Nephron (organoid): Measurements from ENCODE around the gene KRT76.

ENCODE experiments used
- H3K27ac Mint-ChIP-seq, 3 experiments: 2 replicates each; pipeline ENCODE4 v1.8.0; 2020; ENCODE audit warnings: mixed read lengths in 3 of 3, mild to moderate bottlenecking in 2 of 3, moderate library complexity in 1 of 3
- H3K27me3 Mint-ChIP-seq: 2 replicates; pipeline ENCODE4 v1.8.0; 2021; ENCODE audit warnings: low read depth, mild to moderate bottlenecking, moderate library complexity, mixed read lengths
- H3K36me3 Mint-ChIP-seq: 2 replicates; pipeline ENCODE4 v1.8.0; 2020; ENCODE audit warnings: low read depth, mixed read lengths
- H3K4me1 Mint-ChIP-seq: 2 replicates; pipeline ENCODE4 v1.8.0; 2020; ENCODE audit warnings: mixed read lengths
- H3K4me3 Mint-ChIP-seq, 3 experiments: 2 replicates each; pipeline ENCODE4 v1.8.0; 2020; ENCODE audit warnings: mild to moderate bottlenecking in 3 of 3, mixed read lengths in 3 of 3, moderate library complexity in 2 of 3
- H3K9me3 Mint-ChIP-seq: 2 replicates; pipeline ENCODE4 v1.8.0; 2020; ENCODE audit warnings: mixed read lengths
- CTCF ChIP-seq, 3 experiments: fragments of 200-600 bp; sonication (generic); IDR thresholded peaks; one replicate each; pipeline ENCODE4 v1.5.0; 2021; ENCODE audit warnings: antibody characterized with exemption in 3 of 3; ENCODE audit not compliant: unreplicated experiment in 3 of 3

KRT76 gene

GRCh38 chr12:52776913-52777395, at the start of gene KRT76:
TSS of gene KRT76 (minus strand) at chr12:52777345. CDS start at chr12:52777291, 54 bp downstream.
- no peaks in the 10 kb centered on the region for H3K4me1 Mint-ChIP-seq
- no peak for TF ChIP-seq CTCF (IDR thresholded peaks at IDR 0.05; ENCODE audit: unreplicated experiment in 3 of 3)
- H3K9me3 Mint-ChIP-seq: no peaks in the 10 kb centered on the region
- no peaks in the 10 kb centered on the region for H3K36me3 Mint-ChIP-seq
- H3K4me3 Mint-ChIP-seq: no peak within 1 kb of the TSS
- peaks cover 35% of the 10 kb centered on the region for H3K27me3 Mint-ChIP-seq
- no peak within 1 kb of the TSS for H3K27ac Mint-ChIP-seq

DNA sequence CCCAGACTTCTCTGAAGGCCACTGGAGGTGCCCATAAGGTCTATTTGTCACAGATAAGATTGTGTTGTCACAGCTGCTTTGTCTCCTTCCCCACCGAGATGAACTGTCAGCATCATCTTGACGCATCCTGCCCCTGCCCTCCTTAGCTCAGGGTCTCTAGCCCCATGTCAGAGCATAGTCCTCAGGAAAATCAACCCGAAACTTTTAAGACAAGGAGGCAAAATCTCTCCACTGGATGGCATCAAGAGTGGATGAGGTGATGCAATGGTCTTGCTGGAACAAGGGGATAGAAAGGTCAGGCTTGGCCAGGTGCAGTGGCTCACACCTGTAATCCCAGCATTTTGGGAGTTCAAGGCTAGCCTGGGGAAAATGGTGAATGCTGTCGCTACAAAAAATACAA, 48.8 kb upstream of the KRT76 start:
- peaks cover 3% of the 10 kb centered on the region for H3K4me1 Mint-ChIP-seq
- no peak overlapping the region for H3K27ac Mint-ChIP-seq
- H3K4me3 Mint-ChIP-seq: no peak overlapping the region
- no peaks in the 10 kb centered on the region for H3K9me3 Mint-ChIP-seq
- no peak for TF ChIP-seq CTCF (IDR thresholded peaks at IDR 0.05; ENCODE audit: unreplicated experiment in 3 of 3)
- peaks cover 8% of the 10 kb centered on the region for H3K27me3 Mint-ChIP-seq
- H3K36me3 Mint-ChIP-seq: no peaks in the 10 kb centered on the region

- Mint-ChIP-seq H3K36me3 (no peaks in the 10 kb centered on the region), H3K27ac (no peak overlapping the region)
Observed at GRCh38 chr12:52824741-52825410, 47.7 kb upstream of the KRT76 start.

DNA sequence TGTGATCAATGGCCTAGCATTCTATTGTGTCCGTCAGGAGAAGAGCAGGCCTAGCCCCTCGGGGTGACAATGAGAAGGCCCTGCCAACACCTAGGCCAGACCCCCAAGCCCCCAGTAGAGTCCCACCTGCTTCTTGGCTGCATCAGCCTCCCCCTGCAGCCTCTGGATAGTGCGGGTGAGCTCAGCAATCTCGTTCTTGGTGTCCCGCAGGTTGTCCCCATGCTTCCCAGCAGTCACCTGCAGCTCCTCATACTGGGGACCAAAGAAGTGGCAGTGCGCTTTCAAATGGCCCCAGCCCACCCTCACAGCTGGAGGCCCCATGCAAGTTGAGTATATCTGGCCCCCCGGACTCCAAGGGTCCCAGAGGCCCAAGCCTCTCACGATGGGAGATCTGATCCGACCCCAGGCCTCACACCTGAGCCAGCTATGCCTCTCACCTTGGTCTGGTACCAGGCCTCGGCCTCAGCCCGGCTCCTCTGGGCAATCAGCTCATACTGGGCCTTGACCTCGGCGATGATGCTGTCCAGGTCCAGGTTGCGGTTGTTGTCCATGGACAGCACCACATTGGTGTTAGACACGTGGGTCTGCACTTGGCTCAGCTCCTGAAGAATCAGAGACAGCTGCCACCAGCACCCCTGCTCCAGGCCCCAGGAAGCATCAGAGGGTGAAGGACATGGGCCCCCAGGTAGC, 46.8 kb upstream of the KRT76 start:
- Mint-ChIP-seq H3K4me1 (peaks cover 20% of the 10 kb centered on the region), H3K27ac (no peak overlapping the region), H3K9me3 (no peaks in the 10 kb centered on the region), H3K36me3 (no peaks in the 10 kb centered on the region), H3K4me3 (no peak overlapping the region), H3K27me3 (peaks cover 9% of the 10 kb centered on the region)
- no peak for TF ChIP-seq CTCF (IDR thresholded peaks at IDR 0.05; ENCODE audit: unreplicated experiment in 3 of 3)

More at GRCh38 chr12:52824741-52825410, 47.7 kb upstream of the KRT76 start:
- H3K27me3 Mint-ChIP-seq: peaks cover 13% of the 10 kb centered on the region
- H3K4me1 Mint-ChIP-seq: peaks cover 13% of the 10 kb centered on the region
- H3K9me3 Mint-ChIP-seq: no peaks in the 10 kb centered on the region
- TF ChIP-seq CTCF (IDR thresholded peaks at IDR 0.05; ENCODE audit: unreplicated experiment in 3 of 3): no peak
- H3K4me3 Mint-ChIP-seq: no peak overlapping the region

DNA sequence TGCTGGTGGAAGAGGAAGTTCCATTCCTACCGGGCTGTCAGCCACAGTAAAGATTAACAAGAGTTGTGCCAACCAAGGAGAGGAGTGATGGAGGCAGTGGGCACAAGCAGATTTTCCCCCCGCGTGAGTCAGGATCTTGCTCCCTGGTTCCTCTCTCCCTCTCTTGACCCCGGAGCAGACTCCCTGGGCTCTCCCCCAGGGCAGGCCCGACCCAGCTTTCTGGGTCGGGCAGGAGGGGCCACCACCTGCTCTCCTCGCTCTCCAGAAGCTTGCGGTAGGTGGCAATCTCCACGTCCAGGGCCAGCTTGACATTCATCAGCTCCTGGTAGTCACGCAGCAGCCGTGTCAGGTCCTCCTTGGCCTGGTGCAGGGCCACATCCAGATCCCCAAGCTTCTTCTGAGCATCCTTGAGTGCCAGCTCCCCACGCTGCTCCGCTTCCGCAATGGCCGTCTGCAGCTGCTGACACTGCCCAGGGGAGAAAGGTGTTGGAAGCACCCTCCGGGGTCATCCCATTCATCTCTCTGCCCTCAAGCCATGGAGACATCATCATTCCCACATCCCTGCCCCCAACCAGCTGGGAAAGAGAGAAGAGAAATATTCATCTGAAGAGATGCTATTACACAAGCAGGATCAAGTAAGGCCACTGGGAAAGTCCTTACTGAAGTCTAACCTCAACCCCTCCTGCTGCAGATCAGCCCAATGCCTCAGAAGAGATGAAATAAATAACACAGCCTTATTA, 45.8 kb upstream of the KRT76 start:
- no peak for TF ChIP-seq CTCF (IDR thresholded peaks at IDR 0.05; ENCODE audit: unreplicated experiment in 3 of 3)
- Mint-ChIP-seq H3K9me3 (no peaks in the 10 kb centered on the region), H3K4me1 (peaks cover 29% of the 10 kb centered on the region)

More for the DNA sequence above, 45.8 kb upstream of the KRT76 start:
- H3K27me3 Mint-ChIP-seq: peaks cover 9% of the 10 kb centered on the region
- no peak overlapping the region for H3K4me3 Mint-ChIP-seq
- no peaks in the 10 kb centered on the region for H3K36me3 Mint-ChIP-seq
- no peak overlapping the region for H3K27ac Mint-ChIP-seq
